Parathyroid adenoma (tissue), 2 donors: Measurements from ENCODE around the gene HS3ST2.

Experiments used
- H2AFZ ChIP-seq: fragments of 300-600 bp; sonication (generic); one replicate; pipeline ENCODE4 v1.7.0; 2017; ENCODE audit warnings: antibody characterized with exemption, mild to moderate bottlenecking
- H3K27ac ChIP-seq: fragments of 300-600 bp; sonication (generic); one replicate; pipeline ENCODE4 v1.7.0; 2017
- H3K27me3 ChIP-seq: fragments of 300-600 bp; sonication (generic); one replicate; pipeline ENCODE4 v1.7.0; 2017; ENCODE audit warnings: low read length; ENCODE audit not compliant: control insufficient read depth, insufficient read depth
- H3K36me3 ChIP-seq: fragments of 300-600 bp; sonication (generic); one replicate; pipeline ENCODE4 v1.7.0; 2017; ENCODE audit warnings: low read length; ENCODE audit not compliant: control insufficient read depth, insufficient read depth
- H3K4me1 ChIP-seq: fragments of 300-600 bp; sonication (generic); one replicate; pipeline ENCODE4 v1.7.0; 2017; ENCODE audit warnings: control low read depth
- H3K4me2 ChIP-seq: fragments of 300-600 bp; sonication (generic); one replicate; pipeline ENCODE4 v1.7.0; 2017; ENCODE audit warnings: low read length
- H3K4me3 ChIP-seq: fragments of 300-600 bp; sonication (generic); one replicate; pipeline ENCODE4 v1.7.0; 2017; ENCODE audit warnings: low read depth, low read length
- H3K79me2 ChIP-seq: fragments of 300-600 bp; sonication (generic); one replicate; pipeline ENCODE4 v1.7.0; 2017; ENCODE audit warnings: control low read depth
- H3K9ac ChIP-seq: fragments of 300-600 bp; sonication (generic); one replicate; pipeline ENCODE4 v1.7.0; 2017; ENCODE audit warnings: mild to moderate bottlenecking
- H3K9me3 ChIP-seq: fragments of 300-600 bp; sonication (generic); one replicate; pipeline ENCODE4 v1.7.0; 2017; ENCODE audit warnings: low read length; ENCODE audit not compliant: control insufficient read depth
- CTCF ChIP-seq: fragments of 300-600 bp; sonication (generic); IDR thresholded peaks from one replicate; pipeline ENCODE4 v1.7.0; 2017; ENCODE audit warnings: antibody characterized with exemption, mild to moderate bottlenecking
- donor health status: primary hyperparathyroidism.

The HS3ST2 gene

GRCh38 chr16:22855231-22855630 lies 41.3 kb downstream of the HS3ST2 start:
- Histone ChIP-seq H3K4me3 (no peak overlapping the region), H3K79me2 (no peaks in the 10 kb centered on the region), H3K9me3 (no peaks in the 10 kb centered on the region), H3K4me2 (no peak overlapping the region), H3K36me3 (no peaks in the 10 kb centered on the region), H3K27me3 (no peaks in the 10 kb centered on the region), H3K9ac (no peak overlapping the region), H2AFZ (no peak overlapping the region), H3K27ac (no peak overlapping the region), H3K4me1 (no peaks in the 10 kb centered on the region)
- no peak for TF ChIP-seq CTCF

- Histone ChIP-seq H3K4me1 (no peaks in the 10 kb centered on the region), H3K79me2 (no peaks in the 10 kb centered on the region), H2AFZ (no peak overlapping the region), H3K27ac (no peak overlapping the region), H3K4me3 (no peak overlapping the region), H3K27me3 (no peaks in the 10 kb centered on the region), H3K4me2 (no peak overlapping the region), H3K9ac (no peak overlapping the region), H3K36me3 (no peaks in the 10 kb centered on the region), H3K9me3 (no peaks in the 10 kb centered on the region)
- no peak for TF ChIP-seq CTCF
These were observed 43.5 kb downstream of the HS3ST2 start for GRCh38 chr16:22857296-22858025.

- Histone ChIP-seq H2AFZ (no peak overlapping the region), H3K27ac (no peak overlapping the region), H3K4me2 (no peak overlapping the region), H3K79me2 (no peaks in the 10 kb centered on the region), H3K36me3 (no peaks in the 10 kb centered on the region), H3K9me3 (no peaks in the 10 kb centered on the region), H3K27me3 (no peaks in the 10 kb centered on the region), H3K4me1 (no peaks in the 10 kb centered on the region), H3K9ac (no peak overlapping the region), H3K4me3 (no peak overlapping the region)
- TF ChIP-seq CTCF, result no peak
These were observed 46.0 kb downstream of the HS3ST2 start for GRCh38 chr16:22859925-22860324.

- Histone ChIP-seq H3K4me1 (no peaks in the 10 kb centered on the region), H3K27me3 (no peaks in the 10 kb centered on the region), H3K79me2 (no peaks in the 10 kb centered on the region), H3K4me3 (no peak overlapping the region), H3K27ac (no peak overlapping the region), H2AFZ (no peak overlapping the region), H3K4me2 (no peak overlapping the region), H3K9me3 (no peaks in the 10 kb centered on the region), H3K9ac (no peak overlapping the region), H3K36me3 (no peaks in the 10 kb centered on the region)
- no peak for TF ChIP-seq CTCF
These were observed 47.6 kb downstream of the HS3ST2 start for GRCh38 chr16:22861580-22861979.

GRCh38 chr16:22862046-22862445 lies 48.1 kb downstream of the HS3ST2 start:
- Histone ChIP-seq H2AFZ (no peak overlapping the region), H3K4me1 (no peaks in the 10 kb centered on the region), H3K9ac (no peak overlapping the region), H3K9me3 (no peaks in the 10 kb centered on the region), H3K4me3 (no peak overlapping the region), H3K4me2 (no peak overlapping the region), H3K36me3 (no peaks in the 10 kb centered on the region), H3K27ac (no peak overlapping the region), H3K27me3 (no peaks in the 10 kb centered on the region), H3K79me2 (no peaks in the 10 kb centered on the region)
- no peak for TF ChIP-seq CTCF
